HG02884 (cell line): ENCODE results near the gene PGP.

Source experiments
- ATAC-seq: cut with Tn5 transposase; IDR thresholded peaks from one replicate; pipeline ENCODE4 v1.9.1; 2021; ENCODE audit warnings: mild to moderate bottlenecking, moderate library complexity; ENCODE audit not compliant: unreplicated experiment

Gene PGP

DNA sequence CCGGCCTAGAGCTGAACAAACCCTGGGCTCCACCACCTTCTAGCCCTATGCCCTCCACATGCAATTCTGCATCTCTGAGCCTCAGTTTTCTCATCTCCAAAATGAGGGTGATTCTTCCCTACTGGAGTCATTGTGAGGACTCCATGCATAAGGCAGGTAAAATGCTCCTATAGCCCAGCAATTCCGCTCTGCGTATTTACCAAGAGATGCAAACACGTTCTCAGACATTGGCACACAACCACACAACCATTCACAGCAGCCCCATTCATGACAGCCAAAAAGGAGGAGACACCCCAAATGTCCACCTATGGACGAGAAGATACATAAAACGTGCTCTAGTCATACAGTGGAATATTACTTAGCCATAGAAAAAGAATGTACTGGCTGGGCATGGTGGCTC, 14.3 kb downstream of the PGP start:
- ATAC-seq, result no peak

DNA sequence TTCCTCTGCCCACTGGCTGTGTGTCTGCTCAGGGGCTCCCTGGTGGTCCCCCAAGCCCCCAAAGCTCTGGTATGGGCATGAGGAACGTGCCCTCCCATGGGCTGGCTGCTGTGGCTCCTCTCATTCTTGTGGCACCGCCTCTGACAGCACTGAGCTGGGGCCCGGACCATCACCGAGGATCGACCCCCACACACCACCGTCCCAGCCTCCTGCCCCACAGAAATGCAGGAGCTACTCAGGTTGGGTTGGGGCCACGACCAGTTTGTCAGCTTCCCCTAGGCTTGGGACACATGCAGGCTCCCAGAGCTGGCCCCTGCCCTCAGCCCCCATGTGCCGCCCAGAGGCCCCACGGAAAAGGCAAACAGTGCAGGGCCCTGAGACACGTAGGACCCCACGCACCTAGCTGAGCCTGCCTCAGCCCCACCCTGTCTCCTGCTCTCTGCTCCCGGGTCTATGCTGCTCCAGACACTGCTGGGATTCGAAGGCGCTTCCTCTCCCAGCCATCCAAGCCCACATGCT, 15.0 kb downstream of the PGP start:
- ATAC-seq, result no peak

DNA sequence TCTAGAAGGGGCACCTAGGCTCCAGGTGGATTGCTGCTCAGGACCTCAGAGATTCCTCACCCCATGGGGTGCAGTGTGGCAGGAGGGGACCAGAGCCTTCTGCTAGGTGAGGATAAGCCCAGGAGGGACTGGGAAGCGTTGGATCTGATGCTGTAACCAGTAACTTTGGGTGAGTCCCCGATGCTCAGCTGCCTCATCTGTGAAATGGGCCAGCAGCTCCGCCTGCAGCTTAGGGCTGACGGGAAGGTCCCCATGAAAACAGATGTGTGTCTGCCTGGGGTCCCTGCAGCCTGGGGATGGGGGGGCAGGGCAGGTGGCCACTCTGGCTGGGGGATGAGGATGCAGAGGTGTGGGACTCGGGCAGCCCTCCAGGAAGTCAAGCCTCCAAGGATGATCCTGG, 15.5 kb downstream of the PGP start:
- no peak for ATAC-seq

- ATAC-seq, result no peak
Observed at GRCh38 chr16:2198283-2198682, 16.4 kb downstream of the PGP start.

- no peak for ATAC-seq
Observed at GRCh38 chr16:2197765-2198164, 16.9 kb downstream of the PGP start.

- ATAC-seq, result no peak
Observed at GRCh38 chr16:2196981-2197511, 17.6 kb downstream of the PGP start.

DNA sequence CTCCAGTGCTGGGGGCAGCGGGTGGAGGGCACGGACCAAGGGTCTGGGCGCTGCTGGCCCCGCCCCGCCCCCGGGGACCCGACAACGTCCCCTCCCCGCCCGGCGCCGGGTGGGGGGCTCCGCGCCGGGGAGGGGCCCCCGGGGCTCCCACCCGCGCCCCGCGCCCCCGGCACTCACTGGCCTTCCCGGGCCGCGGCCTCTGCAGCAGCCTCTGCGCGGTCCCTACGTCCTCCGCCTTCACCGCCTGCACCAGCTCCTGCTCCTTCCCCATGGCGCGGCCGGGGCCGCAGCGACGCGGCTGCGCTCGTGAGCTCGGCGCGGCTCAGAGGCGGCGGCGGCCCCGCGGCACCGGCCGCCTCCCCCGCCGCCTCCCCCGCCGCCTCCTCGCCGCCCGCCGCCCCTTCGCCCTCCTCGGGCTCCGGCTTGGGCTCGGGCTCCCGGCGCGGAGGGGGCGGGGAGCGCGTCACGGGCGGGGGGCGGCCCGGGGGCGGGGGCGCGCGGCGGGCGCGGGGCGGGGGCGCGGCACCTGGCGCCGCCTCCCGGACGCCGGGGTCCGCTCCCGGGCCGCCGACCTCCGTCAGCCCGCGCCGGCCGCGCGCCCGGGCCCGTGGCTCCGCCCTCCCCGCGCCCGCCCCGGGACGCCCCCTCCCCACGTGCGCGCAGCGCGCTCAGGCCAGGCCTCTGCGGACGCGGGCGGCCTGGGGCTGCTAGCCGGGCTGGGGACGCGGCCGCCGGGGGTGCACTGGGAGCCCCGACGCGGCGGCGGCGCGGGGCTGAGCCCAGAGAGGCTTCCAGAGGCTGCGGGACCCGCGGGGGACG, 18.3 kb downstream of the PGP start, which contains the start of gene CASKIN1:
Gene CASKIN1 (minus strand): TSS at position 444 of the 819 bp plus-strand sequence. CDS start 173 bp downstream, at position 271.
- ATAC-seq, result no peak

GRCh38 chr16:2195322-2196161, 19.1 kb downstream of the PGP start:
- ATAC-seq, result no peak

DNA sequence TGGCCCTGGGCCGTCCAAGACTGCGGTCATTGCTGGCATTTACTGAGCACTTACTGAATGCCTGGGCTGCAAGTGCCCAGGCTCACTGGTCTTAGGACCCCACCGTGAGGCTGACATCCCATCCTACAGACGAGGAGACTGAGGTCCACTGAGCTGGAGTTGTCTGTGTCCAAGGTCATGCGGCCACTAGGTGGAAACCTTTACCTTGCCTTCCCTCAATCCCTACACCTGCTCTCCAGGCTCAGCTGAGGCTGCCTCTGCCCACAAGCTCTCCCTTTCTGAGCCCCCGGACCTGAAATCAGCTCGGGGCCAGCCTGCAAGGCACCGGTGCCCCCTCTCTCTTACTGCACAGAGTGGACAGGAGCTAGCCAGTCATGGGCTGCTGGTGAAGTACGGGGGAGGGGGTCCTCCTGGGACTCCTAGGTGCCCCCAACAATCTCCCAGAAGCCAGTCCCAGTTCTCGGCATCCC, 19.8 kb downstream of the PGP start:
- ATAC-seq, result no peak

DNA sequence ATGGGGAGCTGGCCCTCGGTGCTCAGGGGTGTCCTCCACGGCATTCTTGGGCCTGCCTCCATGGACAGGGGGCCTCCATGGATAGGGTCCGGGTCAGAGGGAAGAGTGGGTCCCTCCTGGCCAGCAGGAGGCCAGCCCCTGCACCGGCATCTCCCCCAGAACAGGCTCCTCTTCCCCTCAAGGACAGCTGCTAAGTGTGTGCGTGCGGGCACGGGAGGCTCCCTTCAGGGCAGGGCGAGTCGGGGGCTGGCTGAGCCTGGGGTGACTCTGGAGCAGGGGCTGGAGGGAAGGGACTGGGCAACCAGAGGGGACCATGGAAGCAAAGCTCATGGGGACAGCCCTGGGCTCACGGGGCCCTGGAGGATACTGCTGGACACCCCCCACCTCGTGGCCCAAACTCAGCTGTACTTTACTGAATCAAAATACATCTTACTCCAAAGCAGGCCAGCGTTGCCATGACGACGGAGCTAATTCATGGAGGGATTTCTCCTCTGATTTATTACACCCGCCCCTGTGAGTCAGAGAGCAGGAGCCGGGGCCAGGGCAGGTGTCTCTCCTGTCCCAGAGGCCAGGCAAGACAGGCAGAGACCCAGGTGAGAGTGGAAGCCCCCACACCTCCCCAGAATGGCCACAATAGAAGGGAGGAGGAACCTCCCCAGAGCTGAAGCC, 20.3 kb downstream of the PGP start:
- no peak for ATAC-seq

DNA sequence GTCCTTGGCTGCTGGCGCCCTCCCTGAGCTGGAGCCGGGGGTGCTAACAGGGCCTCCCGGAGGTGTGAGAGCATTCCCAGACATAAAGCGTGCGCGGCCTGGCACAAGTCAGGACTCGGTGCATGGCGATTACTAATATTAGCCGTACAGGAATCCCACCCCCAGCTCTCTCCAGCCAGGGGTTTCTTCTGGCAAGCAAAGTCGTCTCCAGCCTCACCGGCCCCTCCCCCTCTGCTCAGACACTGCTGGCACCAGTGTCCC, 23.3 kb downstream of the PGP start:
- no peak for ATAC-seq

DNA sequence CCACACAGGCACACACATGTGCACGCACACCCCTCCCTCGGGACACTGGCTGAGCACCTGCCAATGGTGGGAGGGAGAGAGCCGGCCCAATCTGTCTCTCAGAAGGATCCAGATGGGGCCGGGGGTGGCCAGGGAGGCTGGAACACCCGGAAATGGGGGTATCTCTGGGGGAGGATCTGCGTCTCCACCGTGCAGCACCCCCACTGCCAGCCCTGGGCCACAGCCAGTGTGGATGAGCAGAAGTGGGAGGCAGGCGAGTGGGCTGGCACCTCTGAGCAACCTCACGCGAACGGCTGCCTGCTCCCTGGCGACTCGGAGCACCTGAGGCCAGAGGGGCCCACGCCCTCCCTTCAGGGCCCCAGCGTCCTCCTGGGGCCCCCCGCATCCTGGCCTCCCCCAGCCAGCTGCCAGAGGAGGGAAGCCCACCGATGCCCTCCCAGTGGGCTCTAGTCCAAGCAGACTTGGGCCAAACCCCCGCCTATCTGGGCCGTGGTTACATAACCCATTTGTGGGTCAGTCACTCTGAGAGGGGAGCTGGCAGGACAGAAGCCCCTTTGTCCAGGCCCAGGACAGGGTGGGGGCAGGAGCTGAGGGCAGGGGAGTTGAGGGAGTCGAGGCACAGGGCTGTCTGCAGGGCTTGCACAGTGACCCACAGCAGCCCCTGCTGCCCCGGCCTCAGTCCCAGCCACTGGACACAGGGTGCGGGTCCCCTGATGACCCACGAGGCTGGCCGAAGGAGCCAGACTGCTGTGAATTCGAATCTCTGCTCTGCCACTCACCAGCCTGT, 23.8 kb downstream of the PGP start:
- ATAC-seq, result no peak

- ATAC-seq, result no peak
Observed at GRCh38 chr16:2190002-2190658, 24.5 kb downstream of the PGP start.

DNA sequence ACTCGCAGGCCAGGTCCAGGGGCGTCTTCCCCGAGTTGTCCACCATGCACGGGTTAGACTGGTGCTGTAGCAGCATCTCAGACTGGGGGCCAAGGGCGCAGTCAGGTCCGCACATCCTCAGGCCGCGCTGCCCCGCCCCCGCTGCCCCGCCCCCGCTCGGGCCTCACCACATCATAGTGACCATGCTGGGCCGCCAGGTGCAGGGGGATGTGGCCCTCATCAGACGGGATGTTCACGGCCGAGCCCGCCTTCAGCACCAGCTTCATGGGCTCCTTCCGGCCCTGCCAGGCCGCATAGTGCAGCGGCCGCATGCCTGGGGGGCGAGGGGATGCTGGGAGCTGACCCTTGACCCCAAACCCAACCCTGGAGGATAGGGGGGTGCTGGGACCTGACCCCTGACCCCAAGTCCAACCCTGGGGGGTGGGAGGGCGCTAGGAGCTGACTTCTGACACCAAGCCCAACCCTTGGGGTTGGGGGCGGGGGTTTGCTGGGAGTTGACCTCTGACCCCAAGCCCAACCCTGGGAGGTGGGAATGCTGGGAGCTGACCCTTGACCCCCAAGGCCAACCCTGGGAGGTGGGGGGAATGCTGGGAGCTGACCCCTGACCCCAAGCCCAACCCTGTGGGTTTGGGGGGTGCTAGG, 25.3 kb downstream of the PGP start:
- no peak for ATAC-seq

GRCh38 chr16:2188395-2188794, 26.2 kb downstream of the PGP start:
- no peak for ATAC-seq

- no peak for ATAC-seq
Observed at GRCh38 chr16:2187212-2187611, 27.4 kb downstream of the PGP start.

DNA sequence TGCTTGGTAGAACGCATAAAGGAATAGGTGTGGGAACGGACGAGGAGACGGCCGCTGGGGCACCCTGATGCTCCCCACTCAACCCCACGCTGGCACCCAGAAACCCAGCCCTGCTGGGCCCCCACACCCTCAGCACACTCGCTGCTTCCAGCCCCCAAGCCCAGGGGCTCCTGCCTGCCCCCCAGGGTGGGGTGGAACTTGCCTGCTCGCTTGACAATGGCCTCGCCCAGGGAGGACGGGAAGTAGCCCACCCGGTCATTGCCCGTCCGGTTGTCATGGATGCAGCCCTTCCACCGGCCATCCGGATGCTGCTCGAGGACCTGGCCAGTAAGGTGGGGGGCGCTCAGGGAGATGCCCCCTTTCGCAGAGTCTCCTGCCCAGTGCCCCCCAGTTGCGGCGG, 28.1 kb downstream of the PGP start:
- no peak for ATAC-seq

- ATAC-seq, result no peak
Observed at GRCh38 chr16:2186064-2186463, 28.6 kb downstream of the PGP start.

DNA sequence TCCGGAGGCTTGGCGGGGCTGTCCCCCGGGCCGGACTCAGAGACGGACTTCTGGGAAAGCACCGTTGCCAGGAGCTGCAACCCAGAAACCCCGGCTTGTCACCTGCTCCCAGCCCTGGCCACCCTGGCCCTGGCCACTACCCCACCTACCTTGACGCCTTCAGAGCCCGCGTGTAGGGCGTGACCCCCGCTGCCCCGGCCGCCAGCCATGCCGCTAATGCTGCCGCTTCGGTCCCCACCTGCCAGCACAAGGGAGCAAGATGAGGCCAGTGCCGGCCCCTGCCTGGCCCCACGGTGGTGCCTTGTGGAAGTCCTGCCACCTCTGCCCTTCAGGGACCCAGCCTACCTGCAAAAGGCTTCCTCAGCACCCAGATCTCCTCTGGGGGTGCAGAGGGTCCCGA, 29.7 kb downstream of the PGP start:
- no peak for ATAC-seq
